Right atrium auricular region (tissue), 2 donors: Measurements from ENCODE around the gene CDC42BPG. TPM values are rescaled to one million over a fixed set of nuclear protein-coding genes. Genes with fewer than 3 reads are reported as not detected.
"Not testable (repeated sequence)": the region's sequence is repeated elsewhere in the genome, so short reads cannot be mapped to it uniquely, and the experiment has no call there.

ENCODE experiments used
- DNase-seq: peaks from one replicate; pipeline ENCODE4 v3.0.0-alpha.2; 2019; ENCODE audit warnings: low spot score
- H3K27ac ChIP-seq, 2 donors: fragments of 200-600 bp; sonication (generic); 1 replicate in 1 of 2; 2 replicates in 1 of 2; pipeline ENCODE4 v1.5.1; 2016 to 2019
- H3K27me3 ChIP-seq, 2 donors: fragments of 200-600 bp; sonication (generic); one replicate each; pipeline versions ENCODE4 v1.5.1 to v1.6.0; 2017 to 2019
- H3K36me3 ChIP-seq: fragments of 200-600 bp; sonication (generic); one replicate; pipeline ENCODE4 v1.5.1; 2016
- H3K4me1 ChIP-seq, 2 donors: fragments of 200-600 bp; sonication (generic); one replicate each; pipeline versions ENCODE4 v1.5.1 to v1.6.0; 2017 to 2019
- H3K4me3 ChIP-seq, 2 donors: fragments of 200-600 bp; sonication (generic); 1 replicate in 1 of 2; 2 replicates in 1 of 2; pipeline ENCODE4 v1.5.1; 2017 to 2019; ENCODE audit warnings: mild to moderate bottlenecking in 1 of 2, moderate library complexity in 1 of 2
- H3K9me3 ChIP-seq, 2 donors: fragments of 200-600 bp; sonication (generic); one replicate each; pipeline ENCODE4 v1.5.1; 2019
- total RNA-seq, 2 donors: library from RNA; depleted of rRNA; stranded (reverse); fragments of >200 nt; gene quantifications; one replicate each; pipeline ENCODE4 v1.1.0, GENCODE V29; 2016
- TF ChIP-seq, protein P1 (sequence below), 2 donors: fragments of 200-600 bp; sonication (generic); IDR thresholded peaks; one replicate each; pipeline ENCODE4 v1.5.1; 2019; ENCODE audit warnings: antibody characterized with exemption in 2 of 2

Gene CDC42BPG
- total RNA-seq, 2 donors from 2014 or later, result 0.33 to 1.0 TPM

DNA sequence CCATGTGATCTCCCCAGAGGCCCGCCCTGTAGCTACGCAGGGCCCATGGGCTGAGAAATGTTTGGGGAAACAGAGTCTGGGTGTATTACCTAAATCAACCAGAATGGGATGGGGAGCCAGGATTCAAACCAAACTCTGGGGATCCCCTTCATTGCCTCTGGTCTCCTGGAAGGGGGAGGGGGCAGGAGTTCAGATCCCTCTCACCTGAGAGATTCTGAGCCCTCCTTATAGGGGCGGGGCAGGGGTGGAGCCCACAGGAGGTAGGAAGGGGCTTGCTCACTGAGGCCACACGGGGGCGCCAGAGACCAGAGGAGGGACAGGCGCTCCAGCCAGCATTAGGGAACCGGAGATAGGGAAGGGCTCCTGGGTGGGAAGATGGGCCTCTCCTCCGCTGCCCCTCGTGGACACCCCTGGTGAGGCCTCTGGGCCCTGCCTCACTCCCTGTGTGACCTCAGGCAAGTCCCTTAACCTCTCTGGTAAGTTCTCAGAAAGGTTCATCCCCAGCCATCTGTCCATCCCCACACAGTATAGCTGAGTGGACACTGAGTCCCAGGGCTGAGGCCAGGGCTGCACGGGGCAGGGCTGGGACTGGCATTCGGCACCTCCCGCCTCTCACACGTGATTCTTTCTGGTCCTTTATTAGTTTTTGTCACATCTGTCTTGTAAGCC is 2.7 kb upstream of the CDC42BPG start:
- Histone ChIP-seq H3K27ac (no peak overlapping the region), H3K4me1 (peaks cover 0 to 65% of the 10 kb centered on the region in 2 donors), H3K27me3 (no peaks in the 10 kb centered on the region), H3K9me3 (no peaks in the 10 kb centered on the region), H3K36me3 (no peaks in the 10 kb centered on the region), H3K4me3 (no peak overlapping the region)
- DNase-seq, result peak; percentile 86
- TF ChIP-seq, protein P1, sequence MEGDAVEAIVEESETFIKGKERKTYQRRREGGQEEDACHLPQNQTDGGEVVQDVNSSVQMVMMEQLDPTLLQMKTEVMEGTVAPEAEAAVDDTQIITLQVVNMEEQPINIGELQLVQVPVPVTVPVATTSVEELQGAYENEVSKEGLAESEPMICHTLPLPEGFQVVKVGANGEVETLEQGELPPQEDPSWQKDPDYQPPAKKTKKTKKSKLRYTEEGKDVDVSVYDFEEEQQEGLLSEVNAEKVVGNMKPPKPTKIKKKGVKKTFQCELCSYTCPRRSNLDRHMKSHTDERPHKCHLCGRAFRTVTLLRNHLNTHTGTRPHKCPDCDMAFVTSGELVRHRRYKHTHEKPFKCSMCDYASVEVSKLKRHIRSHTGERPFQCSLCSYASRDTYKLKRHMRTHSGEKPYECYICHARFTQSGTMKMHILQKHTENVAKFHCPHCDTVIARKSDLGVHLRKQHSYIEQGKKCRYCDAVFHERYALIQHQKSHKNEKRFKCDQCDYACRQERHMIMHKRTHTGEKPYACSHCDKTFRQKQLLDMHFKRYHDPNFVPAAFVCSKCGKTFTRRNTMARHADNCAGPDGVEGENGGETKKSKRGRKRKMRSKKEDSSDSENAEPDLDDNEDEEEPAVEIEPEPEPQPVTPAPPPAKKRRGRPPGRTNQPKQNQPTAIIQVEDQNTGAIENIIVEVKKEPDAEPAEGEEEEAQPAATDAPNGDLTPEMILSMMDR (IDR thresholded peaks at IDR 0.05), result peak; percentile 97 to 98

DNA sequence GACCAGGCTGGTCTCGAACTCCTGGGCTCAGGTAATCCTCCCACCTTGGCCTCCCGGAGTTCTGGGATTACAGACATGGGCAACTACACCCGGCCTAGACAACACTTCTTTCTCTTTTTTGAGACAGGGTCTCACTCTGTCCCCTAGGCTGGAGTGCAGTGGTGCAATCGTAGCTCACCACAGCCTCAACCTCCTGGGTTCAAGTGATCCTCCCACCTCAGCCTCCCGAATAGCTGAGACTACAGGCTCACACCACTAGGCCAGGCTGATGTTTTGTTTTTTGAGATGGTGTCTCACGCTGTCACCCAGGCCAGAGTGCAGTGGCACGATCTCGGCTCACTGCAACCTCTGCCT is 1.3 kb upstream of the CDC42BPG start:
- not testable (repeated sequence) for H3K36me3 ChIP-seq

DNA sequence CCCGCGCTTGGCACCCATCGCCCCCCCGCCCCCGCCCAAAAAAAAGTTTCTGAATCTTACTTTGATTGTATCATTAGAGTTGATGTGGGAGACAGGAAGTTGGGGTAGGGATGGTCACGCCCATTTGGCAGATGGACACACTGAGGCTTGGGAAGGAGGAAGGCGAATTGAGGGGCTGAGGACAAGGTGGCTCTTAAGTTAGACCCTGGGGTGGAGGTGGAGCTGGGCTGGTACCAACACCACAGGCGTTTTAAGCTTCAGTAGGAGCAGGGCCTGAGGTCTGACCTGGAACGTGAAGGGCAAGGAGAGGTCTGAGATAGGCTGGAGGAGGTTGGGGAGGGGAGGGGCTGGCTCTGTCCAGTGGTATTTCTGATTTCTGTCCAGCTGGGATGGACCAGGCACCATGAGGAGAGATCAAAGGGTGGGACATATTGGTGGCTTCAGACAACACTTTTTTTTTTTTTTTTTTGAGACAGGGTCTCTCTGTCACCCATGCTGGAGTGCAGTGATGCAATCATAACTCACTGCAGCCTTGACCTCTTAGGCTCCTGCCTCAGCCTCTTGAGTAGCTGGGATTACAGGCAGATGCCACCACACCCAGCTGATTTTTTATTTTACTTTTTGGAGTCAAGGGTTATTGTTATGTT is 799 bp upstream of the CDC42BPG start:
- Histone ChIP-seq H3K36me3 (no peaks in the 10 kb centered on the region), H3K27me3 (no peaks in the 10 kb centered on the region), H3K9me3 (no peaks in the 10 kb centered on the region), H3K4me3 (peak overlapping the region; percentile 47 to 58), H3K4me1 (peaks cover 0 to 46% of the 10 kb centered on the region in 2 donors), H3K27ac (peak overlapping the region in 1 of 2 donors; percentile 60)
- DNase-seq, result no peak
- TF ChIP-seq, protein P1 (IDR thresholded peaks at IDR 0.05), result no peak

More for the DNA sequence above, 1.3 kb upstream of the CDC42BPG start:
- DNase-seq, H3K27ac ChIP-seq, H3K27me3 ChIP-seq, H3K9me3 ChIP-seq, H3K4me3 ChIP-seq: not testable (repeated sequence)
- H3K4me1 ChIP-seq, result peaks cover 0 to 51% of the 10 kb centered on the region in 2 donors

DNA sequence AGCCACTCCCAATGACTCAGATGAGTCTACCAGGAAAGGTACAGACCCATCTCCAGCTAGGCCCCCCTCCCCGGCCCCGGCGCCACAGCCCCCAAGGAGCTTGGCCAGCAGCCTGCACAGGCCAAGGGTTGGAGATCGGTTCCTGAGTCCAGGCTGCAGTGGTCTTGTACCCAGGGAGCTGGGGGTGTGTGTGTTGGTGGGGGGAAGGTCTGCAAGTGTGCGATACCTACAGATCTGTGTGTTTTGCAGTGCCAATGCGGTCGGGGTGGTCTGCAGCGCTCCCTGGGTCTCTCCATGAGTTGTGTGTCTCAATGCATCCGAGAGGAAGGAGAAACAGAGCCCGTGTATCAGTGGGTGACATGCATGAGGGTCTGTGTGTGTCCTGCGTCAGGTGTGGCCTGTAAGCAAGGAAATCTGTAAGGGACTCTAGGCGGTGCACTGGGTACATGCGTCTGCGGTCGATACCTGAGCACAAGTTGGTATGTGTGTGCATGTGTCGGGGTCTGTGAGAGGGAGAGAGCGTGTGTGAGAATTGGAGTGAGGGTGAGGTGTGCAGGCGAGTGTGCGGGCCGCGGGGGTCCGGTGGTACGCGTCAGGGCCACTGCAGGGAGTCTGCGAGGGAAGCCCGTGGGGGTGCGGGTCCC is 645 bp downstream of the CDC42BPG start:
- peak overlapping the region in 1 of 2 donors; percentile 60 for H3K27ac ChIP-seq
- peaks cover 0 to 32% of the 10 kb centered on the region in 2 donors for H3K4me1 ChIP-seq
- TF ChIP-seq, protein P1 (IDR thresholded peaks at IDR 0.05), result no peak
- DNase-seq, result no peak
- H3K9me3 ChIP-seq, result no peaks in the 10 kb centered on the region
- H3K27me3 ChIP-seq, result no peaks in the 10 kb centered on the region
- H3K36me3 ChIP-seq, result no peaks in the 10 kb centered on the region
- H3K4me3 ChIP-seq, result peak overlapping the region in 1 of 2 donors; percentile 58

DNA sequence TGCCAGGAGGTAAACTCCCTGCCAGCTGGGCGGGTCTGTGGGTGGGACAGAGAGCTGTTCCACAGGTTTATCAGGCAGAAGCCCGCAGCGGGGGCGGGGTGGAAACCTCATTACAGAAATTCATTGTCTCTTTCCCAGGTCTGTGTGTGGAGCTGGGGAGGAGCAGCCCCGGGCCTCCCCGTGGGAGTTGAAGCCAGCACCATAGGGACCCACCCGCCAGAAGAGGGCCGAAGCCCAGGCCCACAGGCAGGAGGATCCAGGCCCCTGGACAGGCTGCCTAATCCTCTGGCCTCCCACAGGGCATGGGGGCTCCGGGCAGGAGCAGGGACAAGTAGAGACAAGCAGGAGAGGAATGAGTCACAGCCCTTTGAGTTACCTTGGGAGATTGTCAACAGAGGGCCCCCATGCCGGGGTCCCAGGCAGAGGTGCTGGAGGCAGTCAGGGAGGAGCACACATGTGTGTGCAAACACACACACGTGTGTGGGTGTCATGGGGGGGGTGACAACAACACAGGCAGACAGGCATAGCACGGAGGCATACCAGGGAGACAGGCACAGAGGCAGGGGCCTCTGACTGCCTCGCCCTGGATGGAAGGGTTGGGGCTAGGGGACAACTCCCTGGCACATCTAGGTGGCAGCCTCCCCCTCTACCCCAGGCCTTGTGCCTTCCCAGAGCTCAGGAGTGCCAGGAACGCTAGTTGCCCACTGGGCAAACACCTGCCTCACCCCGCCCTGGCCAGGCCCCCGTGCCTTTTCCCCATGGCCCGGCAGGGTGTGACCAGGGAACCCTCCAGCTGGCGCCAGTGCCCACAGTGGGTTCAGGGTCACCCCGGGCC is 1.4 kb downstream of the CDC42BPG start:
- Histone ChIP-seq H3K27me3 (no peaks in the 10 kb centered on the region), H3K4me3 (no peak overlapping the region), H3K36me3 (no peaks in the 10 kb centered on the region), H3K4me1 (peaks cover 0 to 24% of the 10 kb centered on the region in 2 donors), H3K9me3 (no peaks in the 10 kb centered on the region), H3K27ac (no peak overlapping the region)
- no peak for DNase-seq
- TF ChIP-seq, protein P1 (IDR thresholded peaks at IDR 0.05), result no peak
